ENCODE measurements around the gene PRMT2. TPM values are rescaled to one million over a fixed set of nuclear protein-coding genes. Genes with fewer than 3 reads are reported as not detected.

Gene PRMT2
- total and polyA plus RNA-seq, 8 donors, result 17.9 to 56.9 (median 26.8) TPM

DNA sequence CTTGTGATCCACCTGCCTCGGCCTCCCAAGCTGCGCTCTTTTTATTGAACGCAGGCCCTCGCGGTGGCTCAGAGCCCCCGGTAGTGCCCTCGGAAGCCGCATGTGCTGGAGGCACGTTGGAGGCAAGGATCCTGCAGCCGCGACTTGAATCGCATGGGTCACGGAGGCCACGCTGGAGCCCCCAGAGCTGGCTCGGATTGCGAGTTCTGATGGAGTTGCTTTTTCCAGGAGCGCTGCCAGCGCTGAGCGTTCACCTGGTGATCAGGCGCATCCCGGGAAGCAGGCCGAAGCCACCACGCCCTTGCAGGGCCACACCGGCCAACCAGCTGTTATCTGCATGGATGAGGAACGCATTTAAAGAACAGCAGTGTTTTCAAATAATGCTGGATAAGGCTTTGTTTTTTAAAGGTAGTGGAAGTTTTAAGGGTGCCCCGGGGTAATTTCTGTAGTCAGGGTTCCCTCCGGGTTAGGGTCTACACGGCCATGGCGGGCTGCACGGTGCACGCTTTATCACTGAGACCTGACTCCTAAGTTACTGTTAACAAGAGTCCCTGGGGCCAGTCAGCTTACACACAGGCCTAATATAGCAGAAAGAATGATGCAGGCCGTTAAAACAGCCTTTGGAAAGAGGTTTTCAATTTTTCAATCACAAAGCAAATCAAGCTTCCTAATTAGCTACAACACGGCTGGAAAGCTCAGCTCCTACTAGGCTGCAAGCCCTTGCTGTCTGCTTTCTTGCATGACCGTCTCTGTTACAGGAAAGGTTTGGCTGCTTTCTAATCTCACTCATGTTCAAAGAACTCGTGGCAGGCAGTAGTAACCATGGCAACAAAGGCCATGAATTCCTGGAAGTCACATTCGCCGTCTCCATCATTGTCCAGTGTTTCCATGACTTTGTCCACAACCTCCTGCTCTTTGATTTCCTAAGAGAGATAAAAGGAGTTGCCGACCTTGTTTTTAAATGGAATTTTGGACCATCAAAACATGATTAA, 36.6 kb upstream of the PRMT2 start:
- WGBS, 2 donors, result 77 to 81% methylated on average over 38 of the region's 38 CpGs
- TF ChIP-seq CTCF (IDR thresholded peaks at IDR 0.05), result no peak
- Histone ChIP-seq H3K4me1 (no peaks in the 10 kb centered on the region), H3K36me3 (no peaks in the 10 kb centered on the region), H3K27ac (no peak overlapping the region), H3K4me3 (no peak overlapping the region), H3K27me3 (no peaks in the 10 kb centered on the region), H3K9me3 (no peaks in the 10 kb centered on the region)
- intact Hi-C loops (cut with DNase I), result no loop called here
- ATAC-seq (peak in 3 of 4 donors; percentile 47 to 67 (median 53)), FAIRE-seq (no peak), DNase-seq (no peak)

DNA sequence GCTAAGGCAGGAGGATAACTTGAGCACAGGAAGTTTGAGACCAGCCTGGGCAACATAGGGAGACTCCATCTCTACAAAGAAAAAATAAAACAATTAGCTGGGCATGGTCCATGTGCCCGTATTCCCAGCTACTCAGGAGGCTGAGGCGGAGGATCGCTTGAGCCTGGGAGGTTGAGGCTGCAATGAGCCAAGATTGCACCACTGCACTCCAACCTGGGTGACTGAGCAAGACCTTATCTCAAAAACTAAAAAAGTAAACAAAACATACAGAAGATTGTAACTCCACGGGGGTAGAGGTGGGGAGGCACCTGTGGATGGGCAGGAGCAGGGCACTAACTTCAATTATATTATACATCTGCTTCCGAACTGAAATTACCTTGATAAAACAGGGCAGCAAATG, 35.2 kb upstream of the PRMT2 start:
- 62% methylated on average over 5 of the region's 5 CpGs for WGBS, 2 donors
- ATAC-seq (no peak), FAIRE-seq (no peak), DNase-seq (no peak)
- no peak for TF ChIP-seq CTCF (IDR thresholded peaks at IDR 0.05)
- Histone ChIP-seq H3K36me3 (no peaks in the 10 kb centered on the region), H3K9me3 (no peaks in the 10 kb centered on the region), H3K27ac (no peak overlapping the region), H3K4me3 (no peak overlapping the region), H3K27me3 (no peaks in the 10 kb centered on the region), H3K4me1 (no peaks in the 10 kb centered on the region)
- intact Hi-C loops (cut with DNase I), result no loop called here

DNA sequence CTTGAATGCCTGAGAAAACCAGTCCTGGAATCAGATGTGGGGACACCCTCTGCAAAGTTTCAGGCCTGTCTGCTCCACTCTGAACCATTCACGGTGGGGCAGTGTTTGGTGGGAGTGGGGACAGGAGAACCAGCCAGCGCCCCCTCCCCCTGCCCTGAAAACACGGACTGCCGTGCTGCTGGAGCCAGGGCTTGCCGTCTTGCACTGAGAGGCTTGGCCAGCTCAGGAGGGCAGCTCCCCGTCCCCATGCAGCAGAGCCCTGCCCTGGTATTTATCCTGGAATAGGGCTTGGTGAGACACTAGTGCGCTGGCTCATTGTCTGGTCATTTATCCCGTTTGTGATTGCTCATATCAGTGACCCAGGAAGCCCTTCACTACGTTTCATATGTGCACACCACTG, 34.5 kb upstream of the PRMT2 start:
- no peaks in the 10 kb centered on the region for H3K27me3 ChIP-seq
- H3K27ac ChIP-seq, result no peak overlapping the region
- DNase-seq (no peak), ATAC-seq (no peak), FAIRE-seq (no peak)
- no peak for TF ChIP-seq CTCF (IDR thresholded peaks at IDR 0.05)
- H3K4me1 ChIP-seq, result no peaks in the 10 kb centered on the region
- 64 to 66% methylated on average over 9 of the region's 9 CpGs for WGBS, 2 donors
- H3K9me3 ChIP-seq, result no peaks in the 10 kb centered on the region
- no peaks in the 10 kb centered on the region for H3K36me3 ChIP-seq
- H3K4me3 ChIP-seq, result no peak overlapping the region
- intact Hi-C loops (cut with DNase I), result no loop called here

DNA sequence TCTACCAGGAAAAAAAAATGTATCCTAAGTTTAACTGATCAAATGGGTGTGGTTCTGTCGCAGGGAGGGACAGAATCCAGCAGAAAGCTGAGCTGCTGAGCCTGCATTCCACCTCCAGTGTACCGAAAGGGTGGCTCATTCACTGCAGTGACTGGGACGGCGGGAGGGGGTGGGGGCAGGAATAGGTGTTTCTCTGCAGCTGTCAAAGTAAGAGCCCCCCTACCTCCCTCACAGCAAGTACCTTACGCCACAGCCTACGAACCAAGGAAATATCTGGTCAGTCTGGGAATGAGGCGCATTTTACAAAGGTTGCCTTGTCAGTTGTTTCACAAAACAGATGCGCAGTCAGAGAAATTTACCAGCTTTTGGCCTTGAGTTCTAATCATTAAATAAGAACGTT, 32.2 kb upstream of the PRMT2 start:
- no peaks in the 10 kb centered on the region for H3K4me1 ChIP-seq
- no peak for TF ChIP-seq CTCF (IDR thresholded peaks at IDR 0.05)
- FAIRE-seq (no peak), ATAC-seq (peak in 1 of 4 donors; percentile 41), DNase-seq (no peak)
- WGBS, 2 donors, result 33 to 48% methylated on average over 7 to 9 of the region's 9 CpGs
- H3K27me3 ChIP-seq, result no peaks in the 10 kb centered on the region
- H3K36me3 ChIP-seq, result no peaks in the 10 kb centered on the region
- H3K4me3 ChIP-seq, result no peak overlapping the region
- intact Hi-C loops (cut with DNase I), result no loop called here
- H3K27ac ChIP-seq, result no peak overlapping the region
- no peaks in the 10 kb centered on the region for H3K9me3 ChIP-seq

Measured in pancreas (tissue), 10 donors.